Astrocyte of the spinal cord (primary cell): ENCODE data around the gene KLF6.

ENCODE experiments used
- DNase-seq: peaks from one replicate; pipeline ENCODE4 v3.0.0; 2011; ENCODE audit warnings: low read depth, low spot score
- H3K4me3 ChIP-seq: 2 replicates; pipeline ENCODE4 v1.5.1; 2011; ENCODE audit warnings: low read depth, mild to moderate bottlenecking, low read length, moderate library complexity
- in situ Hi-C: cut with HindIII; loops from 2 replicates; pipeline ENCODE4 v1.10.0; 2017; ENCODE audit warnings: low sequenced_read_pairs
- TF ChIP-seq, protein P1 (sequence below): IDR thresholded peaks from 2 replicates; pipeline ENCODE4 v1.5.1; 2012; ENCODE audit warnings: low read depth, mild to moderate bottlenecking, low read length, inconsistent platforms

The KLF6 gene

GRCh38 chr10:3727268-3727667, 57.7 kb downstream of the KLF6 start:
- in situ Hi-C loops = no loop called here

More at GRCh38 chr10:3727268-3727667, 57.7 kb downstream of the KLF6 start:
- no peak for DNase-seq
- H3K4me3 ChIP-seq = no peak overlapping the region
- TF ChIP-seq, protein P1, sequence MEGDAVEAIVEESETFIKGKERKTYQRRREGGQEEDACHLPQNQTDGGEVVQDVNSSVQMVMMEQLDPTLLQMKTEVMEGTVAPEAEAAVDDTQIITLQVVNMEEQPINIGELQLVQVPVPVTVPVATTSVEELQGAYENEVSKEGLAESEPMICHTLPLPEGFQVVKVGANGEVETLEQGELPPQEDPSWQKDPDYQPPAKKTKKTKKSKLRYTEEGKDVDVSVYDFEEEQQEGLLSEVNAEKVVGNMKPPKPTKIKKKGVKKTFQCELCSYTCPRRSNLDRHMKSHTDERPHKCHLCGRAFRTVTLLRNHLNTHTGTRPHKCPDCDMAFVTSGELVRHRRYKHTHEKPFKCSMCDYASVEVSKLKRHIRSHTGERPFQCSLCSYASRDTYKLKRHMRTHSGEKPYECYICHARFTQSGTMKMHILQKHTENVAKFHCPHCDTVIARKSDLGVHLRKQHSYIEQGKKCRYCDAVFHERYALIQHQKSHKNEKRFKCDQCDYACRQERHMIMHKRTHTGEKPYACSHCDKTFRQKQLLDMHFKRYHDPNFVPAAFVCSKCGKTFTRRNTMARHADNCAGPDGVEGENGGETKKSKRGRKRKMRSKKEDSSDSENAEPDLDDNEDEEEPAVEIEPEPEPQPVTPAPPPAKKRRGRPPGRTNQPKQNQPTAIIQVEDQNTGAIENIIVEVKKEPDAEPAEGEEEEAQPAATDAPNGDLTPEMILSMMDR = no peak
